GM12864 (cell line): ENCODE measurements around the gene RPL39L.

ENCODE experiments used
- DNase-seq: peaks from one replicate; pipeline ENCODE4 v3.0.0-alpha.2; 2011; ENCODE audit warnings: low read depth
- H3K4me3 ChIP-seq: 2 replicates; pipeline ENCODE4 v1.5.1; 2011; ENCODE audit warnings: mild to moderate bottlenecking, low read depth, low read length, control low read depth
- TF ChIP-seq, protein P1 (sequence below): IDR thresholded peaks from 2 replicates; pipeline ENCODE4 v1.5.1; 2011; ENCODE audit warnings: low read depth, mild to moderate bottlenecking, moderate library complexity, low read length, control low read depth, inconsistent platforms; ENCODE audit errors: missing control alignments

RPL39L gene

GRCh38 chr3:187110156-187110555, 29.1 kb downstream of the RPL39L start:
- TF ChIP-seq, protein P1, sequence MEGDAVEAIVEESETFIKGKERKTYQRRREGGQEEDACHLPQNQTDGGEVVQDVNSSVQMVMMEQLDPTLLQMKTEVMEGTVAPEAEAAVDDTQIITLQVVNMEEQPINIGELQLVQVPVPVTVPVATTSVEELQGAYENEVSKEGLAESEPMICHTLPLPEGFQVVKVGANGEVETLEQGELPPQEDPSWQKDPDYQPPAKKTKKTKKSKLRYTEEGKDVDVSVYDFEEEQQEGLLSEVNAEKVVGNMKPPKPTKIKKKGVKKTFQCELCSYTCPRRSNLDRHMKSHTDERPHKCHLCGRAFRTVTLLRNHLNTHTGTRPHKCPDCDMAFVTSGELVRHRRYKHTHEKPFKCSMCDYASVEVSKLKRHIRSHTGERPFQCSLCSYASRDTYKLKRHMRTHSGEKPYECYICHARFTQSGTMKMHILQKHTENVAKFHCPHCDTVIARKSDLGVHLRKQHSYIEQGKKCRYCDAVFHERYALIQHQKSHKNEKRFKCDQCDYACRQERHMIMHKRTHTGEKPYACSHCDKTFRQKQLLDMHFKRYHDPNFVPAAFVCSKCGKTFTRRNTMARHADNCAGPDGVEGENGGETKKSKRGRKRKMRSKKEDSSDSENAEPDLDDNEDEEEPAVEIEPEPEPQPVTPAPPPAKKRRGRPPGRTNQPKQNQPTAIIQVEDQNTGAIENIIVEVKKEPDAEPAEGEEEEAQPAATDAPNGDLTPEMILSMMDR = no peak
- no peak for DNase-seq
- H3K4me3 ChIP-seq = no peak overlapping the region

GRCh38 chr3:187107989-187108388, 31.3 kb downstream of the RPL39L start:
- DNase-seq = no peak
- no peak overlapping the region for H3K4me3 ChIP-seq
- TF ChIP-seq, protein P1 = no peak

DNA sequence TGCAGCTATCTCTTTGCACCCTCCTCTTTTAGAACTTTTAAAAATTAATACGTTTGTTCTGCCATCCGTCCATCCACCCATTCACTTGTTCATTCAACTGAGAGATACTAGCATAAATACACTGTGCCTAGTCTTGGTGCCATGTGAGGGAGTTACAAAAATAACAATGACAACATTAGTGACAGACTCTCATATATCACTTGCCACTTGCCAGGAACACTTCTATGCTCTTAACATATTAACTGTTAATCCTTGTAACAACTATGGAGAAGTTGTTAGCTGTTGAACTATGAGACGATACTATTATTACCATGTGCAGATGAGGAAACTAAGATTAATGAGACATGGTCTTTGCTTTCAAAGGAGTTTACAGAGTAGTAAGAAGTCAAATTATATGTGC, 33.6 kb downstream of the RPL39L start:
- H3K4me3 ChIP-seq = no peak overlapping the region
- TF ChIP-seq, protein P1 = no peak
- DNase-seq = no peak

DNA sequence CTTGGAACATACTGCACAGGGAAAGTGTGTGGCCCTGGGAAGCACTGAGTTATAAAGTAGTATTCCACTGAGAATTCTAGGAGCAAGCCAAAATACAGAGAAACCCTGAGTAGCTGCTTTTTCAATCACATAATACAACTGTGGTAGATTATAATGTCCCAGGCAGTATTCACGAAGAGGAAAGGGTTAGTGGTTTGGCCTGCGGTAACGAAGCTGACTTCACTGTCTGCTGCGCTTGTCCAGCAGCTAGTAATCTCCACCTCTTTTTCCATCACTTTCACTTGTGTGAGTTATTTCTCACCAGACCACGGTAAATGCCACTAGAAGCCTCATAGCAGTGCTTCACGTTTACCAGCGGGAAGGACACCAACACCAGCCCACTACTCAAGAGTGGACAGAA, 34.4 kb downstream of the RPL39L start:
- TF ChIP-seq, protein P1 = no peak
- no peak overlapping the region for H3K4me3 ChIP-seq
- DNase-seq = no peak

- H3K4me3 ChIP-seq = no peak overlapping the region
- TF ChIP-seq, protein P1 = no peak
- no peak for DNase-seq
These were observed 35.0 kb downstream of the RPL39L start for GRCh38 chr3:187104342-187104741.

GRCh38 chr3:187103251-187103650, 36.0 kb downstream of the RPL39L start:
- TF ChIP-seq, protein P1 = no peak
- no peak for DNase-seq

DNA sequence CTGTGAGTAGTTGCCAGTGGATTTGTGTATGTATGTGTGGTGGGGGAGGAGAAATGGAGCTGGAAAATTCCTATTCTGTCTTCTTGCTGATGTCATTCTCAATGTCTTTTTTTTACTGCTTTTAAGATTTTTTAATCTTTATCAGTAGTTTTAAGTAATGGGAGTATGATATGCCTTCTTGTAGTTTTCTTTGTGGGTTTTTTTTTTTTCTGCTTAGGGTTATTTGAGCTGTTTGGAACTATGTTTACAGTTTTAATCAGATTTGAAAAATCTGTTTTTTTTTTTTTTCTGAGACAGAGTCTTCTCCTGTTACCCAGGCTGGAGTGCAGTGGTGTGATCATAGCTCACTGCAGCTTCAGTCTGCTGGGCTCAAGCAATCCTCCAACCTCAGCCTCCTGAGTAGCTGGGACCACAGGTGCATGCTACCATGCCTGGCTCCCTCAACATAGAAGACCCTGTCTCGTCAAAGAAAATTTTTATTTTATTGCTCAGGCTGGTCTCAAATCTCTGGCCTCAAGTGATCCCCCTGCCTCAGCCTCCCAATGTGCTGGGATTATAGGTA, 37.1 kb downstream of the RPL39L start:
- DNase-seq = no peak
- TF ChIP-seq, protein P1 = no peak
- H3K4me3 ChIP-seq = no peak overlapping the region

More at GRCh38 chr3:187103251-187103650, 36.0 kb downstream of the RPL39L start:
- H3K4me3 ChIP-seq = no peak overlapping the region
